ENCODE data around the gene C22orf23. TPM values are rescaled to one million over a fixed set of nuclear protein-coding genes. Genes with fewer than 3 reads are reported as not detected.
A peak's percentile ranks its signal among the peaks of the same experiment; 100 is the strongest.

Gene C22orf23
- total RNA-seq, 2 experiments from 2014 or later = 0.40 to 0.41 TPM

DNA sequence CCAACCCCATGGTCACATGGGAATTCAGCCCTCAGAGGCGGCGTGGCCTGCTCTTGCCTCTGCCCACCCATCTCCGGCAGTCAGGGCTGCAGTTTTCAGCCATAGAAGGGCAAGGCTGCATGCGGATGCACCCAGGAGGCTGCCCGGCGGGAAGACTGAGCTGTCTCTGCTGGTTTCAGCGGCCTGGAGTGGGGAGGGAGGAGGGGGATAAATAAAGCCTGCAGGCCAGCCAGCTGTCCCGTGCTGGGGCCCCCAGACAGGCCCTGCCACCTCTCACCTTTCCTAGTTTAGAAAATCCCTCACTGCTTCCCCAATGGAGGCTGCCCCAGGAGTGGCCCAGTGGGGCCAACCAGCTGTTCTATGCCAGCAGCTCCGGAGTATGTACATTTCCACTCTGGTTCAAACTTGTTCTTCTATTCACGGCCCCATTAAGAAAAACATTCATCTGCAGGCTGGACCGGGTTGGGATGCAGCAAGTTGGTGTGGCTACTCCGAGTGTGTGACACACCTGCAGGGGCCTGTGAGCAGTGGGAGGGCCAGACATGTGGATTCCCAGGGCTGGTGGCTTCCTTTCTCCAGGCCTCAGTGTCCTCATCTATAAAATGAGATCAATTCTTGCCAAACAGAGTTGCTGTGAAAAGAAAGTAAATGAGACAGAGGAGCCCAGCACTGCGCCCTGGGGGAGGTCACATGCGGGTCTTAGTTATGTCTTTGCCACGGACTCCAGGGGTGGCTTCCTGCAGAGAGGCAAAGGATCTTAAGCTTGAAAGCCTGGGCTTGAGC is 42.3 kb downstream of the C22orf23 start:
- no peak overlapping the region for H3K4me3 Mint-ChIP-seq
- H3K27ac Mint-ChIP-seq = no peak overlapping the region
- H3K27me3 Mint-ChIP-seq = no peaks in the 10 kb centered on the region
- H3K9me3 Mint-ChIP-seq = no peaks in the 10 kb centered on the region
- peaks cover 16% of the 10 kb centered on the region for H3K4me1 Mint-ChIP-seq
- DNase-seq = no peak
- peaks cover 3% of the 10 kb centered on the region for H3K36me3 Mint-ChIP-seq

DNA sequence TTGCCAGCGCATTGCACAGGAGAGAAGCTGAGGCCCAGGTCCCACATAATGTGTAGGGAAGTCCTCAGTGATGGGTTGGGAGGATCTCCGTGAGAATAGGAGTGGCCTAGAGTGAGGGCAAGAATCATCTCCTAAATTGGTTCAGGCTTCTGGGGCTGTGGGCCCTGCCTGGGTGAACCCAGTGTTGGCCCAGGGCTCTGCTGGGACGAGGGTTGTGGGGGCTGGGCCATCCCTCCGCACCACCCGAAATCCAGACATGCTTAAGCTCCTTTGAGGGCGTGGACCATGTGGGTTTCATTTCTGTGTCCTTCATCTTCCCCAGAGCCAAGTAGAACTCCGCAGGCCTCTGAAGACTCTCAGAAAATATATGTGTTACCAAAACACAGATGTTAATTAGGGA is 43.6 kb downstream of the C22orf23 start:
- Mint-ChIP-seq H3K27me3 (no peaks in the 10 kb centered on the region), H3K4me1 (peaks cover 25% of the 10 kb centered on the region), H3K27ac (no peak overlapping the region), H3K9me3 (no peaks in the 10 kb centered on the region), H3K4me3 (no peak overlapping the region), H3K36me3 (peaks cover 3% of the 10 kb centered on the region)
- no peak for DNase-seq

DNA sequence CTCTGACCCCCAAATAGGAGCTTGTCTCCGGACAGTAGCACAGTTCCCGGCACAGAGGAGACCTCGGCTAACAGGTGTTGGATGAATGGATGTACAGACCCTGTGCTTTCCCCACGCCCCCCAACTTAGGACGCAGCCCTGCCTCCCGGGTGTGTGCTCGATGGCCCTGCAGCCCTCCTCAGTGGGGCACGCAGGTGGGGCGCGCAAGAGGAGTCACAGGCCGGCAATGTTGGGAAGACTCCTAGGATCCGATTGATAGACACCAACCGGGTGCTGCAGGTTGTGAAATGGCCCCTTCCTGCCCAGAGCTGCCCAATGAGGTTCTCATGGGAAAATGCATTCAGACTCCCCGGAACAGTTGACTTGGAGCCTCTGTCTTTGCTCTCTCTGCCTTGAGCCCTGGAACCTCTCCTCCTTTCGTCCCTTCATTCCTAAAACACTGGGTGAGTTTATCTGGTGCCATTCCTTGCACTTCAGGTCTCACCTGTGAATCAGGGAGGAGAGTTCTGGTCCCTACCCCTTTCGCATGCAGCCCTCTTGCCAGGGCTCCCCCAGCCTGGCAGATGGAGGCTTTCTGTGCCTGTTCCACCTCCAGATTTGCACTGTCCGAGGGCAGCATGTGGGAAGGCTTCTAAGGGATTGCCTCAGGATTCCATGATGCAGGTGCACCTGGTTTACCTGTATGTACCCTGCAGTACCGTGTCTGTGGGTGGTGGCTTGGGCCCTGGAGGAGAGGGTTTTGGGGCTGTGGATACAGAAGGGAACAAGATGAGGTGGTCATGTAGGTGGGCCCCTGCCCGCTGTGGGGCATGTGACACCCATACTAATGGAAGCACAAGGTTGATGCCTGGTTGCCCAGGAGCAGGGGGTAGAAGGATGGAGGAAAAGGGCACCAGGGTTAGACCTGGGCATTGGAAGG is 46.1 kb downstream of the C22orf23 start:
- no peak overlapping the region for H3K27ac Mint-ChIP-seq
- H3K4me3 Mint-ChIP-seq = peak overlapping the region; percentile 74
- no peak for DNase-seq
- H3K4me1 Mint-ChIP-seq = peaks cover 24% of the 10 kb centered on the region
- H3K9me3 Mint-ChIP-seq = no peaks in the 10 kb centered on the region
- no peaks in the 10 kb centered on the region for H3K27me3 Mint-ChIP-seq
- peaks cover 3% of the 10 kb centered on the region for H3K36me3 Mint-ChIP-seq

DNA sequence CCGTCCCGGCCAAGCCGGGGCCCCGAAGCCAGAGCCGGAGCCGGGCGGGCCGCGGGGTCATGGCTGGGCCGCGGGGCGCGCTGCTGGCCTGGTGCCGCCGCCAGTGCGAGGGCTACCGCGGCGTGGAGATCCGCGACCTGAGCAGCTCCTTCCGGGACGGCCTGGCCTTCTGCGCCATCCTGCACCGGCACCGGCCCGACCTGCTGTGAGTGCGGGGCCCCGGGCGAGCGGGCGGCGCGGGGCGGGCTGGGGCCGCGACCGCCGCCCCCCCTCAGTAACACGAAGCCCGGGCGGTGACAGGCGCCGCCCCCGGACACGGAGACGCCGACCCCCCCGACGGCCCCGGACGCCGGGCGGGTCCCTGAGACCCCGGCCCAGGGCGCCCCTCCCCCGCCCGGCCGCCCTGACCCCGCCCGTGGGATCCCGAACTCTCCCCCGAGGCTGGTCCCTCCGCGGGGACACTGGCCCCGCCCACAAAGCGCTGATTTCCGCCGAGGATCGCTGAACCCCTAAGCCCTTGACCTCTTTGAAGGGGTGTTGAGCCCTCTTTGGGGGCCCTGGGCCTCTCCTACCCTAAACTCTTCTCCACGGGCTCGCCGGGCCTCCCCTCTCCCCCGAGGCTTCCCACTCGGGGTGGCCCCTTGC is 46.9 kb downstream of the C22orf23 start:
- Mint-ChIP-seq H3K4me3 (peak overlapping the region; percentile 74), H3K36me3 (peaks cover 3% of the 10 kb centered on the region), H3K9me3 (no peaks in the 10 kb centered on the region), H3K27me3 (no peaks in the 10 kb centered on the region), H3K27ac (no peak overlapping the region), H3K4me1 (peaks cover 17% of the 10 kb centered on the region)
- peak; percentile 39 for DNase-seq

DNA sequence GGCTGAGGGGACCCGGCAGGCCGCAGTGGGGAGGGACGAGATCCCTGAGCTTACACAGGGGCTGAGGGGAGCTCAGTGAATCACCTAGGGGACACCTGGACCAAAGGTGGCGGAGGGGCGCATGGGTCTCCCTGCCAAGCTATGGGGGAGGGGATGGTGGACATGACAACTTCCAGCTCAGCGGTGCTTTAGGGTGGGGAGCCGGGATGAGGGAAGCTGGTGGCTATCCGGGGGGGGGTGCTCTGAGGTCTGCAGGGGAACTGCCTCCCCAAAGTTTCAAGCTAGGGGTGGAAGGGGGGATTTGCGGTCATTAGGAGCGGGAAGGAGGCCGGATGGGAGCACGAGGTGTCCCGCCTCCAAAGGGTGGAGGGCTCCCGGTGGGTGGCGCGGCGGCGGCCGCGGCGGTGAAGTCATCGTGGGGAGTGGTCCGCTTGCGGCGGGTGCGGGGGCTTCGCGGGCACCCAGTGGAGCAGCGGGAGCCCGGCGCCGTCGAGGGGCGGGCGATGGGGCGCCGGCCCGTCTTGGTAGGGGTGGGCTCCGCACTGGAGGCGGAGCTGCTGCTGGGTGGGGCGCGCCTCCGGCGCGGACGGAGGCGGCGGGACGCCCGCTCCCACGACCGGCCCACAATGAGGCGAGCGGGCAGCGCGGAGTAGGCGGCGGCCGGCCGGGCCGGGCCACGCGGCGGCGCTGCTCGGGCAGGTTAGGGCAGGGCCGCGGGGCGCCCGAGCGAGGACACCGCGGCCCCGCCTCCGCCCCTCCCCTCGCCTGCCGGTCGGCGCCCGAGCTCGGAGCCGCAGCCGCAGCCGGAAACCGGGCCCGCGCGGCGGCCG is 47.7 kb downstream of the C22orf23 start, which contains the start of gene MICALL1:
MICALL1 (plus strand) TSS at position 764 of the 830 bp plus-strand sequence. CDS start 126 bp downstream, outside the sequence.
- peak; percentile 78 for DNase-seq
- H3K4me1 Mint-ChIP-seq = peaks cover 16% of the 10 kb centered on the region
- no peaks in the 10 kb centered on the region for H3K27me3 Mint-ChIP-seq
- H3K36me3 Mint-ChIP-seq = peaks cover 3% of the 10 kb centered on the region
- peak within 1 kb of the TSS; percentile 78 for H3K4me3 Mint-ChIP-seq
- no peaks in the 10 kb centered on the region for H3K9me3 Mint-ChIP-seq
- H3K27ac Mint-ChIP-seq = peak within 1 kb of the TSS; percentile 79

DNA sequence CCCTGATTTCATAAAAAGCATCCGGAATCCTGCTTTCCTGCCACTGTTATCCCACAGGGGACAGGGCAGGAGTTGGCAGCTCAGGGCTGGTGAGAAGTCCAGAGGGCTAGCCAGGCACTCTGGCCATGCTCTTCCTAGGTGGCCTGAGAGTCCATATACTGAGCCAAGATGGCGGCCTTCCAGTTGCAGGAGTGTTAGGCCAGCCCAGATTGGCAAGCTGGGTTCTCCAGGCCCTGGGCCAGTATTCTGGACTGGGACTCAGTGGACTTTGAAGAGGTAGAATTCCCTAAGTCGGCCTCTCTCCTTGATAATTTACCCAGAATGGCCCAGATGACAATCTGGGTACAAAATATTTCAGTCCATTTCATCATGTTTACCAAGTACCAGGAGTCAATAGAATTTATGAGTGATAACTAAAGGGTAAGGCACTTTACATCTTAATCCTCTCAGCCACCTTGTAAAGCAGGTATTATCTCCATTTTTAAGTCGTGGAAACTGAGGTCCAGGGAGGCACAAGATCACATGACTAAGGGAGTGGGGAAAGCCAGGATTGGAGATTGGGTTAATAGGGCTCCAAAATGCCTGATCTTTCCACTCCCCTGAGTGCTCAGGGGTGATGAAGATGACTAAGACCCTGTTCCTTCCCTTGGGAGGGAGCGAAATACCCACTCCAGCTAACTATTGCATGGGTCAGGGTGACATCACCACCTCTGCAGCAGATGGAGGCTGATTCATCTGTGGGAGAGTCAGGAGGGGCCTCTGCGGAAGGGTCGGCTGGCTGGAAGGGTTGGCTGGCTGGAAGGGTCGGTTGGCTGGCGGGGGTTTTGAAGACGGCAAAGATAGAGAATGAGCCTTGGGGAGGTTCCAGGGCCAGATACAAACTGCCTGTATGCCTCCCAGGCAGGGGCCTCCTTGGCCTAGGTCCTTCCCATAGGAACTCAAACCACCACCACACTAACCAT is 48.5 kb downstream of the C22orf23 start:
- Mint-ChIP-seq H3K4me3 (peak overlapping the region; percentile 78), H3K27ac (peak overlapping the region; percentile 79), H3K36me3 (peaks cover 3% of the 10 kb centered on the region), H3K4me1 (peaks cover 16% of the 10 kb centered on the region), H3K27me3 (no peaks in the 10 kb centered on the region), H3K9me3 (no peaks in the 10 kb centered on the region)
- peak; percentile 26 for DNase-seq

GRCh38 chr22:37898441-37899181 is 54.8 kb downstream of the C22orf23 start:
- DNase-seq = no peak
- H3K27me3 Mint-ChIP-seq = no peaks in the 10 kb centered on the region
- H3K36me3 Mint-ChIP-seq = peaks cover 3% of the 10 kb centered on the region
- H3K9me3 Mint-ChIP-seq = no peaks in the 10 kb centered on the region
- no peak overlapping the region for H3K27ac Mint-ChIP-seq
- H3K4me1 Mint-ChIP-seq = peaks cover 23% of the 10 kb centered on the region
- no peak overlapping the region for H3K4me3 Mint-ChIP-seq

DNA sequence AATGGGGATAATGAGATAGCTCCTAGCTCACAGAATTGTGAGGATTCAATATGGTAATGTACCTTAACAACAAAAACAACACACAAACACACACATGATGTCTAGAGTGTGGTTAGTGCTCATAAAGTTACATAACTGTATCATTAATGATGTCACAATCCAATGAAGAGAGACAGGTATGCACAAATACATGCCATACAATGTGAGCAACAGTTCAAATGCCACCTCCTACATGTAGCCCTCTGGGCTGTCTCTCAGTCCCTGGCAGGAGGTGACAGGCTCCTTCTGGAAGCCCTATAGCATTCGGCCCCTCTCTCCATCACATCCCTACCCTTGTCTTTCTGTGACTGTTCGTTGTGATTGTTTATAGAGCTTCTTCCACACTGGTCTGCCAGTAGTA is 55.6 kb downstream of the C22orf23 start:
- Mint-ChIP-seq H3K27ac (no peak overlapping the region), H3K4me3 (no peak overlapping the region), H3K4me1 (peaks cover 23% of the 10 kb centered on the region), H3K9me3 (no peaks in the 10 kb centered on the region), H3K36me3 (peaks cover 3% of the 10 kb centered on the region), H3K27me3 (no peaks in the 10 kb centered on the region)
- no peak for DNase-seq

DNA sequence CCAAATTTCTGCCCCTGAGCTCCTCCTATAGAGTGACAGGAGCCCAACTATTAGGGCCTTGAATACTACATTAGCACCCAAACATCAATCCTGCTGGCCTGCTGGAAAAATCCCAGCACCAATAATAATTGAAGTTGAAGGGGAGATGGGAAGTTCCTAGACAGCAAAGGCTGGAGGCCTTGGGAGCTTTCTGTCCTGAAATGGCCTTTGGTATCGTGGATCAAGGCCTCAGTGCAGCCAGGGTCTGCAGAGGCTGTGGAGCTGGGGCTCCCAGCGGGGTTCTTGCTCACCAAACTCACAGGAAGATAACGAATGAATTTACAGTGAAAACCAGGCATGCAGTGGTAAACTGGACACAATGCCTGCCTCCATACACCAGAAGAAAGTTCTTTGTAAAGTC is 56.5 kb downstream of the C22orf23 start:
- Mint-ChIP-seq H3K9me3 (no peaks in the 10 kb centered on the region), H3K4me1 (peaks cover 23% of the 10 kb centered on the region), H3K36me3 (peaks cover 3% of the 10 kb centered on the region), H3K4me3 (no peak overlapping the region), H3K27ac (peak overlapping the region; percentile 90), H3K27me3 (no peaks in the 10 kb centered on the region)
- DNase-seq = no peak

DNA sequence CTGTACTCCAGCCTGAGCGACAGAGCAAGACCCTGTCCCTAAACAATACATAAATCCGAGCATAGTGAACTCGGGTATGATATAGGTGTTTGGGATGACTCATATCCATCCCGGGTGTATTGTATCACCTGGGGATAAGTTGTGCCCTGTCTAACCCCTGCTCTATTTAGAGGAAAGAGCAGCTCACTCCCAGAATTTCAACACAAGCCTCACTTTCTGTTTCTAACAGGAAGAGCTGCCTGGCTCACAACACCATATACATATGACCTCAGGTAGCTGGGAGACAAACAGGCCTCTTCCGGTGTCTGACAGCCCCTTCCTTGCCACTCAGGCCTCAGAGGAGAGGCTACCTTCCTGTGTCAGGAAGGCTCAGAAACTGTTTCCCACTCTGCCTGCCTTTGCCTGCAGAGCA is 57.2 kb downstream of the C22orf23 start:
- Mint-ChIP-seq H3K27me3 (no peaks in the 10 kb centered on the region), H3K9me3 (no peaks in the 10 kb centered on the region), H3K36me3 (peaks cover 3% of the 10 kb centered on the region), H3K4me3 (no peak overlapping the region), H3K4me1 (peaks cover 23% of the 10 kb centered on the region), H3K27ac (peak overlapping the region; percentile 90)
- DNase-seq = peak; percentile 48

DNA sequence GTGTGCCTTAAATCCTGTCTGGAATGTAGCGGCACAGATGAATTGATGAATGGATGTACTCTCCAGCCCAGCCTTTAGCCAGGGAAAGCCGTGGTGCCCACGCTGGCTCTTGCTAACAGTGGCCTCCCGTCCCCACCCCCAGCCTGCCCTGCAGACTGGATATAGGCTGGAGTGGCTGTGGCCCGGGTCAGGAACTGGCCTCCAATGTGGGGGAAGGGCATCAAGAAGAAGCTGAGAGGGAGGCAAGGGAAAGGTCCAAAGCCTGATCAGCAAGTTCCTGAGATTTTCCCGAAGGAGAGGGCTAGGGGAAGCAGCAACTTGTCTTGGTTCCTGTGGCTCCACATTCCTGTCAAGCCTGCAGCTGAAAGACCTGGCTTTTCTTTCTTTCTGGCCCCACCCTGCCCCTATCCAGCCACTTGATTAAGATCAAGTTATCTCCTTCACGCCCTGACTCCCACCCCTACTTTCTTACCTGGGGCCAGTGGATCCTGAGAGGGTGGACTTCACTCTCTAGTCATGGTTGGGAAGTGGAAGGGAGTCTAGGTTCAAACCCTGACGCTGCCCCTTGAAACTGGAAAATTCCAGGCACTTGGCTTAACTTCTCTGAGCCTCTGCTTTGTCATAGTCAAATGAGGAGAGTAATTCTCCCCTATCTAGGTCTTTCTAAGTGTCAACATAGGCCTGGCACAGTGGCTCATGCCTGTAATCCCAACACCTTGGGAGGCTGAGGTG is 58.3 kb downstream of the C22orf23 start:
- Mint-ChIP-seq H3K27ac (peak overlapping the region; percentile 81), H3K4me3 (no peak overlapping the region), H3K9me3 (no peaks in the 10 kb centered on the region), H3K4me1 (peaks cover 23% of the 10 kb centered on the region), H3K27me3 (no peaks in the 10 kb centered on the region), H3K36me3 (peaks cover 4% of the 10 kb centered on the region)
- DNase-seq = no peak

DNA sequence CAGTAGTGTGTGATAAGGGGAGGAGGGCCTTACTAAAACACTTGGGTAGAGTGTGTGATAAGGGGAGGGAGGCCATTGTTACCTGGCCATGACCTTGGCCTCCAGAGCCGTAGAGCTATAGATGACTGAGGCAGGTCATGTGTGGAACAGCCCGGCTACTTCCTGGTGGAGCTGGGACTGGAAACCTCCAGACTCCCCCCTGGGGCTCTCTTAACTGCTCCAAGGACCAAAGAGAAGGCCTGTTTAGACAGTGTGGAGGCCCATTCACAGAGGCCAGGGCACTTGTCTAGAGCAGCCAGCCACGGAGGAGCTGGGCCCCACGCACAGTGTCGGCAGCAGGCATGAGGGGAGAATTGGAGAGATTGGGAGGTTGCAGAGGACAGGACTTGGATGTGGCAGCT is 59.8 kb downstream of the C22orf23 start:
- Mint-ChIP-seq H3K36me3 (peaks cover 9% of the 10 kb centered on the region), H3K27me3 (no peaks in the 10 kb centered on the region), H3K27ac (peak overlapping the region; percentile 32), H3K4me3 (no peak overlapping the region), H3K9me3 (no peaks in the 10 kb centered on the region), H3K4me1 (peaks cover 23% of the 10 kb centered on the region)
- no peak for DNase-seq

Data from activated naive CD8-positive, alpha-beta T cell treated with anti-CD3 and anti-CD28 coated beads for 36 hours (primary cell).